ENCODE results near the gene SPEM1. TPM values are rescaled to one million over a fixed set of nuclear protein-coding genes. Genes with fewer than 3 reads are reported as not detected.

The SPEM1 gene
- total and polyA plus RNA-seq, 10 of the 15 experiments (the other 5 are each of a cell fraction or from before 2014, with no cell fraction given), result not detected

GRCh38 chr17:7460850-7461660 lies 40.9 kb downstream of the SPEM1 start:
- BruUV-seq (replicated peaks), result TSS peak; percentile 40
- Histone ChIP-seq H4K20me1 (ENCODE audit: control insufficient read depth, insufficient read depth) (no peaks in the 10 kb centered on the region), H3K9me3 (replicated peaks; ENCODE audit: control insufficient read depth, insufficient read depth, low read length) (no peaks in the 10 kb centered on the region), H3K27me3 (replicated peaks in 1 of 2; ENCODE audit: control insufficient read depth in 2 of 2, insufficient read depth in 2 of 2, low read length in 1 of 2) (no peaks in the 10 kb centered on the region), H3K79me2 (ENCODE audit: control insufficient read depth, insufficient read depth, low read length) (peaks cover 2% of the 10 kb centered on the region; the same call in 1 of the 2 replicates), H3K27ac (ENCODE audit: control insufficient read depth, insufficient read depth) (no peak overlapping the region), H3K9ac (ENCODE audit: control insufficient read depth, insufficient read depth, low read length) (no peak overlapping the region), H3K4me3 (no peak overlapping the region), H3K4me2 (ENCODE audit: control insufficient read depth, insufficient read depth) (no peak overlapping the region), H3K36me3 (ENCODE audit: control insufficient read depth in 2 of 2, insufficient read depth in 2 of 2, low read length in 1 of 2) (peaks cover 3 to 4% of the 10 kb centered on the region in 2 experiments; a peak in 3 of 4 replicates), H2AFZ (ENCODE audit: control insufficient read depth, low read depth, low read length) (no peak overlapping the region), H3K4me1 (ENCODE audit: control insufficient read depth, insufficient read depth, low read length) (peaks cover 3% of the 10 kb centered on the region; the same call in 1 of the 2 replicates)
- TF ChIP-seq PKNOX1 (IDR thresholded peaks at IDR 0.05) (no peak), TCF12 (IDR thresholded peaks at IDR 0.05; ENCODE audit: low read depth, low read length) (no peak), ESRRA (IDR thresholded peaks at IDR 0.05; ENCODE audit: low read length) (no peak), RAD21 (IDR thresholded peaks at IDR 0.05; ENCODE audit: insufficient read depth, low read depth, low read length) (no peak), SKIL (IDR thresholded peaks at IDR 0.05; ENCODE audit: low read depth, poor library complexity, severe bottlenecking) (no peak)
- intact Hi-C loops (cut with micrococcal nuclease; ENCODE audit: unreplicated experiment) (no loop called here), in situ Hi-C loops (cut with MboI) (no loop called here)
- no peak for ATAC-seq
- DNase-seq (ENCODE audit: low read depth, low spot score), result no peak
- CTCF ChIA-PET, result no interaction called here
- no peak for FAIRE-seq
- WGBS (ENCODE audit: insufficient coverage, insufficient replicate concordance, low lambda C conversion rate, missing lambda C conversion rate), result 88% methylated on average over 7 of the region's 7 CpGs
- RAD21 ChIA-PET (ENCODE audit: unreplicated experiment), result no interaction called here
- POLR2A ChIA-PET, result interaction anchor here (0.7 kb wide), 1 partner anchor 15 kb away, joined by 3 read pairs; no protein-coding TSS in a partner anchor
- SMC1A ChIA-PET (ENCODE audit: uncharacterized antibody, unreplicated experiment), result no interaction called here

Data from GM12878 (cell line).